Activated T-cell treated with anti-CD3 and anti-CD28 coated beads, Interleukin-2, amount 50 U/mL, for 72 hours (primary cell): ENCODE results near the gene ACAN. TPM values are rescaled to one million over a fixed set of nuclear protein-coding genes. Genes with fewer than 3 reads are reported as not detected.

Experiments used
- ATAC-seq, 2 donors: fragments of 150-1000 bp; cut with Tn5 transposase; replicated peaks in 1 of 2; 2 replicates each; pipeline ENCODE4 v1.10.0; 2021; ENCODE audit warnings: moderate library complexity in 2 of 2, mild to moderate bottlenecking in 1 of 2
- DNase-seq, 2 donors: peaks; one replicate each; pipeline ENCODE4 v3.0.0; 2021 to 2022; ENCODE audit warnings: mixed read lengths in 1 of 2
- H3K27ac Mint-ChIP-seq: one replicate; pipeline ENCODE4 v1.8.0; 2022; ENCODE audit warnings: mild to moderate bottlenecking, moderate library complexity, mixed read lengths
- H3K27me3 Mint-ChIP-seq: one replicate; pipeline ENCODE4 v1.8.0; 2022; ENCODE audit warnings: low read depth, mixed read lengths
- H3K36me3 Mint-ChIP-seq, 2 donors: one replicate each; pipeline ENCODE4 v1.8.0; 2022; ENCODE audit warnings: mixed read lengths in 2 of 2, mild to moderate bottlenecking in 1 of 2; ENCODE audit not compliant: insufficient read depth in 2 of 2
- H3K4me1 Mint-ChIP-seq: one replicate; pipeline ENCODE4 v1.8.0; 2022; ENCODE audit warnings: low read depth, mixed read lengths
- H3K4me3 Mint-ChIP-seq, 2 donors: one replicate each; pipeline ENCODE4 v1.8.0; 2022; ENCODE audit warnings: mild to moderate bottlenecking in 2 of 2, mixed read lengths in 2 of 2, moderate library complexity in 2 of 2
- H3K9me3 Mint-ChIP-seq, 2 donors: one replicate each; pipeline ENCODE4 v1.8.0; 2022; ENCODE audit warnings: mixed read lengths in 2 of 2
- total RNA-seq, 2 donors: library from RNA; stranded (reverse); gene quantifications; one replicate each; pipeline ENCODE4 v1.2.3, GENCODE V29; 2022

Gene ACAN
- total RNA-seq, 2 donors from 2014 or later: not detected

GRCh38 chr15:88788816-88789215 lies 14.4 kb upstream of the ACAN start:
- Mint-ChIP-seq H3K27ac (no peak overlapping the region), H3K27me3 (peaks cover 24% of the 10 kb centered on the region), H3K36me3 (no peaks in the 10 kb centered on the region), H3K4me3 (no peak overlapping the region), H3K9me3 (no peaks in the 10 kb centered on the region), H3K4me1 (peaks cover 3% of the 10 kb centered on the region)
- DNase-seq (no peak), ATAC-seq (no peak)

- peaks cover 40% of the 10 kb centered on the region for H3K27me3 Mint-ChIP-seq
- H3K4me1 Mint-ChIP-seq: peaks cover 3% of the 10 kb centered on the region
- no peaks in the 10 kb centered on the region for H3K36me3 Mint-ChIP-seq
- no peak for DNase-seq
- no peak for ATAC-seq
- no peak overlapping the region for H3K4me3 Mint-ChIP-seq
- no peaks in the 10 kb centered on the region for H3K9me3 Mint-ChIP-seq
- H3K27ac Mint-ChIP-seq: no peak overlapping the region
Observed at GRCh38 chr15:88790486-88790885, 12.8 kb upstream of the ACAN start.

GRCh38 chr15:88791637-88792036 lies 11.6 kb upstream of the ACAN start:
- no peaks in the 10 kb centered on the region for H3K9me3 Mint-ChIP-seq
- H3K27me3 Mint-ChIP-seq: peaks cover 50% of the 10 kb centered on the region
- no peak for ATAC-seq
- H3K4me3 Mint-ChIP-seq: no peak overlapping the region
- H3K27ac Mint-ChIP-seq: no peak overlapping the region
- DNase-seq: no peak
- no peaks in the 10 kb centered on the region for H3K36me3 Mint-ChIP-seq
- H3K4me1 Mint-ChIP-seq: peaks cover 3% of the 10 kb centered on the region

GRCh38 chr15:88792342-88793282 lies 10.6 kb upstream of the ACAN start:
- H3K4me1 Mint-ChIP-seq: peaks cover 3% of the 10 kb centered on the region
- H3K27ac Mint-ChIP-seq: no peak overlapping the region
- H3K36me3 Mint-ChIP-seq: no peaks in the 10 kb centered on the region
- no peak for ATAC-seq
- H3K9me3 Mint-ChIP-seq: no peaks in the 10 kb centered on the region
- H3K4me3 Mint-ChIP-seq: no peak overlapping the region
- peaks cover 57% of the 10 kb centered on the region for H3K27me3 Mint-ChIP-seq
- DNase-seq: no peak

GRCh38 chr15:88794001-88794400 lies 9.2 kb upstream of the ACAN start:
- no peak overlapping the region for H3K4me3 Mint-ChIP-seq
- ATAC-seq (no peak), DNase-seq (no peak)
- peaks cover 69% of the 10 kb centered on the region for H3K27me3 Mint-ChIP-seq
- peaks cover 3% of the 10 kb centered on the region for H3K4me1 Mint-ChIP-seq
- H3K36me3 Mint-ChIP-seq: no peaks in the 10 kb centered on the region
- H3K27ac Mint-ChIP-seq: no peak overlapping the region
- no peaks in the 10 kb centered on the region for H3K9me3 Mint-ChIP-seq

GRCh38 chr15:88797663-88798339 lies 5.4 kb upstream of the ACAN start:
- Mint-ChIP-seq H3K27me3 (peaks cover 91% of the 10 kb centered on the region), H3K4me1 (peaks cover 14% of the 10 kb centered on the region), H3K27ac (no peak overlapping the region), H3K9me3 (no peaks in the 10 kb centered on the region), H3K36me3 (peaks cover 0 to 3% of the 10 kb centered on the region in 2 donors), H3K4me3 (no peak overlapping the region)
- DNase-seq: no peak
- no peak for ATAC-seq

- no peak for DNase-seq
- no peak overlapping the region for H3K4me3 Mint-ChIP-seq
- no peak overlapping the region for H3K27ac Mint-ChIP-seq
- peaks cover 15% of the 10 kb centered on the region for H3K4me1 Mint-ChIP-seq
- ATAC-seq: no peak
- H3K9me3 Mint-ChIP-seq: no peaks in the 10 kb centered on the region
- peaks cover 85% of the 10 kb centered on the region for H3K27me3 Mint-ChIP-seq
- H3K36me3 Mint-ChIP-seq: peaks cover 0 to 3% of the 10 kb centered on the region in 2 donors
Observed at GRCh38 chr15:88799341-88799740, 3.9 kb upstream of the ACAN start.

GRCh38 chr15:88800026-88800425 lies 3.2 kb upstream of the ACAN start:
- Mint-ChIP-seq H3K27ac (no peak overlapping the region), H3K27me3 (peaks cover 85% of the 10 kb centered on the region), H3K4me1 (peaks cover 17% of the 10 kb centered on the region), H3K9me3 (no peaks in the 10 kb centered on the region), H3K4me3 (no peak overlapping the region), H3K36me3 (peaks cover 0 to 3% of the 10 kb centered on the region in 2 donors)
- DNase-seq (no peak), ATAC-seq (peak in 1 of 2 donors; percentile 50)

GRCh38 chr15:88800738-88801137 lies 2.5 kb upstream of the ACAN start:
- Mint-ChIP-seq H3K27me3 (peaks cover 87% of the 10 kb centered on the region), H3K4me1 (peaks cover 20% of the 10 kb centered on the region), H3K27ac (no peak overlapping the region), H3K9me3 (no peaks in the 10 kb centered on the region), H3K36me3 (peaks cover 0 to 3% of the 10 kb centered on the region in 2 donors), H3K4me3 (no peak overlapping the region)
- DNase-seq (no peak), ATAC-seq (no peak)

GRCh38 chr15:88802250-88802990 lies 816 bp upstream of the ACAN start:
- Mint-ChIP-seq H3K4me3 (peak overlapping the region; percentile 77 to 80), H3K9me3 (no peaks in the 10 kb centered on the region), H3K4me1 (peaks cover 20% of the 10 kb centered on the region), H3K27me3 (peaks cover 81% of the 10 kb centered on the region), H3K27ac (no peak overlapping the region), H3K36me3 (peaks cover 0 to 3% of the 10 kb centered on the region in 2 donors)
- DNase-seq (no peak), ATAC-seq (no peak)

- H3K4me3 Mint-ChIP-seq: peak overlapping the region in 1 of 2 donors; percentile 80
- peaks cover 20% of the 10 kb centered on the region for H3K4me1 Mint-ChIP-seq
- H3K27ac Mint-ChIP-seq: no peak overlapping the region
- H3K36me3 Mint-ChIP-seq: peaks cover 0 to 3% of the 10 kb centered on the region in 2 donors
- H3K27me3 Mint-ChIP-seq: peaks cover 78% of the 10 kb centered on the region
- no peaks in the 10 kb centered on the region for H3K9me3 Mint-ChIP-seq
- DNase-seq (no peak), ATAC-seq (peak in 1 of 2 donors; percentile 28)
Observed at GRCh38 chr15:88802991-88803240, 320 bp upstream of the ACAN start.

GRCh38 chr15:88803920-88804247 lies 648 bp downstream of the ACAN start:
- Mint-ChIP-seq H3K36me3 (peaks cover 0 to 3% of the 10 kb centered on the region in 2 donors), H3K9me3 (no peaks in the 10 kb centered on the region), H3K4me3 (peak overlapping the region; percentile 40 to 57), H3K27me3 (peaks cover 78% of the 10 kb centered on the region), H3K27ac (no peak overlapping the region), H3K4me1 (peaks cover 20% of the 10 kb centered on the region)
- DNase-seq (no peak), ATAC-seq (no peak)

- peaks cover 0 to 3% of the 10 kb centered on the region in 2 donors for H3K36me3 Mint-ChIP-seq
- H3K27ac Mint-ChIP-seq: no peak overlapping the region
- no peak for ATAC-seq
- no peak for DNase-seq
- H3K4me3 Mint-ChIP-seq: no peak overlapping the region
- peaks cover 78% of the 10 kb centered on the region for H3K27me3 Mint-ChIP-seq
- no peaks in the 10 kb centered on the region for H3K9me3 Mint-ChIP-seq
- peaks cover 20% of the 10 kb centered on the region for H3K4me1 Mint-ChIP-seq
Observed at GRCh38 chr15:88804257-88804656, 1.0 kb downstream of the ACAN start.
